Urinary bladder (tissue), 4 donors: Measurements from ENCODE around the gene MATN4. TPM values are rescaled to one million over a fixed set of nuclear protein-coding genes. Genes with fewer than 3 reads are reported as not detected.

ENCODE experiments used
- DNase-seq: peaks from one replicate; pipeline ENCODE4 v3.0.0-alpha.2; 2015; ENCODE audit errors: extremely low spot score
- H3K27ac ChIP-seq: one replicate; pipeline ENCODE4 v1.5.1; 2013; ENCODE audit warnings: low read depth, mild to moderate bottlenecking, moderate library complexity
- H3K36me3 ChIP-seq: one replicate; pipeline ENCODE4 v1.6.1; 2013; ENCODE audit warnings: mild to moderate bottlenecking, moderate library complexity; ENCODE audit not compliant: insufficient read depth
- H3K4me1 ChIP-seq: one replicate; pipeline ENCODE4 v1.6.1; 2013; ENCODE audit warnings: mild to moderate bottlenecking, moderate library complexity; ENCODE audit not compliant: insufficient read depth
- H3K4me3 ChIP-seq: one replicate; pipeline ENCODE4 v1.5.1; 2013; ENCODE audit warnings: low read depth, low read length
- WGBS: extraction: QIAGEN DNeasy Blood & Tissue Kit; methylation state at CpG from one replicate; pipeline ENCODE4 v1.1.7; 2013; 5-methylcytosine and 5-hydroxymethylcytosine counted together
- polyA plus RNA-seq: library from polyadenylated mRNA; stranded (reverse); fragments of 200-250 nt; gene quantifications from one replicate; pipeline ENCODE4 v1.2.3, GENCODE V29; 2013
- total RNA-seq: library from RNA; depleted of rRNA; stranded (reverse); fragments of >200 nt; gene quantifications from one replicate; pipeline ENCODE4 v1.2.3, GENCODE V29; 2014
- donor health status: healthy with polysubstance abuse.
- donor health status: healthy.

MATN4 gene
- total and polyA plus RNA-seq, 2 donors = 0.58 to 1.5 TPM

- Histone ChIP-seq H3K36me3 (no peaks in the 10 kb centered on the region), H3K4me3 (no peak overlapping the region), H3K4me1 (no peaks in the 10 kb centered on the region), H3K27ac (no peak overlapping the region)
- no peak for DNase-seq
- WGBS = 67% methylated on average over 11 of the region's 11 CpGs
Measured at GRCh38 chr20:45336530-45337366, 28.6 kb upstream of the MATN4 start.

- no peak overlapping the region for H3K27ac ChIP-seq
- no peak for DNase-seq
- H3K4me1 ChIP-seq = no peaks in the 10 kb centered on the region
- 95% methylated on average over 3 of the region's 3 CpGs for WGBS
- no peak overlapping the region for H3K4me3 ChIP-seq
- H3K36me3 ChIP-seq = peaks cover 2% of the 10 kb centered on the region
Measured at GRCh38 chr20:45330476-45330875, 22.4 kb upstream of the MATN4 start.

- 84% methylated on average over 7 of the region's 7 CpGs for WGBS
- peaks cover 2% of the 10 kb centered on the region for H3K36me3 ChIP-seq
- H3K27ac ChIP-seq = no peak overlapping the region
Measured at GRCh38 chr20:45329497-45330319, 21.6 kb upstream of the MATN4 start.

GRCh38 chr20:45328451-45328850 lies 20.4 kb upstream of the MATN4 start:
- H3K4me3 ChIP-seq = no peak overlapping the region
- H3K36me3 ChIP-seq = peaks cover 2% of the 10 kb centered on the region
- H3K4me1 ChIP-seq = no peaks in the 10 kb centered on the region
- H3K27ac ChIP-seq = no peak overlapping the region
- 95% methylated on average over 4 of the region's 4 CpGs for WGBS
- no peak for DNase-seq

More at GRCh38 chr20:45329497-45330319, 21.6 kb upstream of the MATN4 start:
- Histone ChIP-seq H3K4me3 (no peak overlapping the region), H3K4me1 (no peaks in the 10 kb centered on the region)
- DNase-seq = no peak

GRCh38 chr20:45325371-45325770 lies 17.3 kb upstream of the MATN4 start:
- DNase-seq = no peak
- WGBS = 56% methylated on average over 6 of the region's 6 CpGs
- Histone ChIP-seq H3K4me3 (no peak overlapping the region), H3K4me1 (no peaks in the 10 kb centered on the region), H3K27ac (no peak overlapping the region), H3K36me3 (peaks cover 2% of the 10 kb centered on the region)

- Histone ChIP-seq H3K4me1 (no peaks in the 10 kb centered on the region), H3K36me3 (peaks cover 2% of the 10 kb centered on the region), H3K27ac (no peak overlapping the region), H3K4me3 (no peak overlapping the region)
- DNase-seq = no peak
Measured at GRCh38 chr20:45323731-45324130, 15.6 kb upstream of the MATN4 start.

- Histone ChIP-seq H3K36me3 (peaks cover 1% of the 10 kb centered on the region), H3K27ac (no peak overlapping the region), H3K4me3 (no peak overlapping the region), H3K4me1 (no peaks in the 10 kb centered on the region)
- DNase-seq = no peak
- 54% methylated on average over 7 of the region's 7 CpGs for WGBS
Measured at GRCh38 chr20:45322952-45323383, 14.9 kb upstream of the MATN4 start.

GRCh38 chr20:45320948-45321595 lies 13.0 kb upstream of the MATN4 start:
- H3K36me3 ChIP-seq = no peaks in the 10 kb centered on the region
- no peak overlapping the region for H3K4me3 ChIP-seq
- WGBS = 88% methylated on average over 5 of the region's 5 CpGs
- no peaks in the 10 kb centered on the region for H3K4me1 ChIP-seq
- DNase-seq = no peak
- no peak overlapping the region for H3K27ac ChIP-seq

- no peak for DNase-seq
Measured at GRCh38 chr20:45318948-45319347, 10.8 kb upstream of the MATN4 start.

GRCh38 chr20:45318386-45318939 lies 10.4 kb upstream of the MATN4 start:
- Histone ChIP-seq H3K27ac (no peak overlapping the region), H3K4me1 (no peaks in the 10 kb centered on the region), H3K4me3 (no peak overlapping the region), H3K36me3 (no peaks in the 10 kb centered on the region)
- WGBS = 81% methylated on average over 7 of the region's 7 CpGs
- no peak for DNase-seq

More at GRCh38 chr20:45318948-45319347, 10.8 kb upstream of the MATN4 start:
- H3K4me3 ChIP-seq = no peak overlapping the region
- WGBS = 82% methylated on average over 2 of the region's 2 CpGs
- H3K27ac ChIP-seq = no peak overlapping the region
- no peaks in the 10 kb centered on the region for H3K4me1 ChIP-seq
- no peaks in the 10 kb centered on the region for H3K36me3 ChIP-seq

GRCh38 chr20:45317826-45318225 lies 9.7 kb upstream of the MATN4 start:
- 67% methylated on average over 3 of the region's 3 CpGs for WGBS
- Histone ChIP-seq H3K4me1 (no peaks in the 10 kb centered on the region), H3K4me3 (no peak overlapping the region), H3K27ac (no peak overlapping the region), H3K36me3 (no peaks in the 10 kb centered on the region)
- DNase-seq = no peak

GRCh38 chr20:45316150-45317080 lies 8.3 kb upstream of the MATN4 start:
- Histone ChIP-seq H3K27ac (no peak overlapping the region), H3K4me1 (no peaks in the 10 kb centered on the region), H3K4me3 (no peak overlapping the region), H3K36me3 (no peaks in the 10 kb centered on the region)
- WGBS = 21% methylated on average over 71 of the region's 71 CpGs
- no peak for DNase-seq
